Nephron (organoid): ENCODE measurements around the gene CDC42EP4.

ENCODE experiments used
- H3K27ac Mint-ChIP-seq, 3 experiments: 2 replicates each; pipeline ENCODE4 v1.8.0; 2020; ENCODE audit warnings: mixed read lengths in 3 of 3, mild to moderate bottlenecking in 2 of 3, moderate library complexity in 1 of 3
- H3K27me3 Mint-ChIP-seq: 2 replicates; pipeline ENCODE4 v1.8.0; 2021; ENCODE audit warnings: low read depth, mild to moderate bottlenecking, moderate library complexity, mixed read lengths
- H3K36me3 Mint-ChIP-seq: 2 replicates; pipeline ENCODE4 v1.8.0; 2020; ENCODE audit warnings: low read depth, mixed read lengths
- H3K4me1 Mint-ChIP-seq: 2 replicates; pipeline ENCODE4 v1.8.0; 2020; ENCODE audit warnings: mixed read lengths
- H3K4me3 Mint-ChIP-seq, 3 experiments: 2 replicates each; pipeline ENCODE4 v1.8.0; 2020; ENCODE audit warnings: mild to moderate bottlenecking in 3 of 3, mixed read lengths in 3 of 3, moderate library complexity in 2 of 3
- H3K9me3 Mint-ChIP-seq: 2 replicates; pipeline ENCODE4 v1.8.0; 2020; ENCODE audit warnings: mixed read lengths
- CTCF ChIP-seq, 3 experiments: fragments of 200-600 bp; sonication (generic); IDR thresholded peaks; one replicate each; pipeline ENCODE4 v1.5.0; 2021; ENCODE audit warnings: antibody characterized with exemption in 3 of 3; ENCODE audit not compliant: unreplicated experiment in 3 of 3

Gene CDC42EP4

GRCh38 chr17:73293031-73293430, 18.8 kb downstream of the CDC42EP4 start:
- H3K4me1 Mint-ChIP-seq = peaks cover 54% of the 10 kb centered on the region
- H3K27ac Mint-ChIP-seq = peak overlapping the region in 2 of 3 experiments; percentile 41 to 56
- no peak overlapping the region for H3K4me3 Mint-ChIP-seq
- H3K27me3 Mint-ChIP-seq = no peaks in the 10 kb centered on the region
- H3K9me3 Mint-ChIP-seq = no peaks in the 10 kb centered on the region
- no peak for TF ChIP-seq CTCF (IDR thresholded peaks at IDR 0.05; ENCODE audit: unreplicated experiment in 3 of 3)
- peaks cover 13% of the 10 kb centered on the region for H3K36me3 Mint-ChIP-seq

DNA sequence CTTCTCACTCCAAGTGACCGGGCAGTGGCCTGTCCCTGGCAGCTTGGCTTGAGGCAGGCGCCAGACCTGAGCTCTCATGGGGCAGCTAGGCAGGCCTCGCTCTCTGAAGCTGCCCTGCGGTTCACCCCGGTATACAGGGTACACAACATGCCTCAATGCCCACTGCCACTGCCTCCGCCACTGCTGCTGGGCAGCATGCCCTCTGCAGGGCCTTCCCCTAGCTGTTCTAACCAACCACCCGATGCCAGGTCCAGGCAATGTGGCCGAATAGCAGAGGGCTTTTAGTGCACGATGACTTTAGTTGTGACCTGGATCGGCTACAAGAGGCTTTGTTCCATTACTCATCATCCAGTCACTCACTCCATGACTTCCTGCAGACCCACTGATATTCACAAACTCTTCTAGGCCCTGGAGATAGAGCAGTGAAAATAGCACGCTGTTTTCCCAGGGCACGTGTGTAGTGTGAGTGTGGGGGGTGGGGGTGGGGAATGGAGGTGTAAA, 19.7 kb downstream of the CDC42EP4 start:
- Mint-ChIP-seq H3K27me3 (no peaks in the 10 kb centered on the region), H3K27ac (peak overlapping the region in 2 of 3 experiments; percentile 73 to 75), H3K4me3 (no peak overlapping the region), H3K36me3 (peaks cover 14% of the 10 kb centered on the region), H3K9me3 (no peaks in the 10 kb centered on the region), H3K4me1 (peaks cover 59% of the 10 kb centered on the region)
- no peak for TF ChIP-seq CTCF (IDR thresholded peaks at IDR 0.05; ENCODE audit: unreplicated experiment in 3 of 3)

DNA sequence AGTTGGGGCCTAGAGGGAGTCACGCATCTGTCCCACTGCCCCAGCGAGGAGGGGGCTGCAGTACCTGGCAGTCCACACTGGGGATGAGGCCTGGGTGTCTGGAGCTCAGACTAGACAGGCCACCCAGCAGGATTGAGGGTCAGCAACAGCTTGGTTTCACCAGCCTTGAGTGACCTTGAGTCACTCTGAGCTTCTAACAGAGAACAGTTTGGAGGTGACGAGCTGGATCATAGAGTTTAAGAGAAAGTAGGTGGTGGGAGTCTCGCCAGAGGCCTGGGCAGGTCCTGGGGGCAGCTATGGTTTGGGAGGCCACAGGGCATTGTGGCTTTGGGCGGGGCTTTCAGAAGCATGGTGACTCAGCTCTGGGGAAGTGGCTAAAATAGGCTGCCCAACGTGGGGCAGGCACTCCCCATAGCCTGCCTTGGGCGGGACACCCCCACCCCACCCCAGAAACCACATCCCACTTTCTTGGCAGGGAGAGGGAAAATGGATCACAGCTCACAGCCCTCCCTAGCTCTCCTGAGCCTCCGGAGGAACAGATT, 20.5 kb downstream of the CDC42EP4 start:
- H3K27me3 Mint-ChIP-seq = no peaks in the 10 kb centered on the region
- peaks cover 66% of the 10 kb centered on the region for H3K4me1 Mint-ChIP-seq
- no peak overlapping the region for H3K4me3 Mint-ChIP-seq
- H3K9me3 Mint-ChIP-seq = no peaks in the 10 kb centered on the region
- H3K27ac Mint-ChIP-seq = peak overlapping the region; percentile 37 to 73 (median 64)
- H3K36me3 Mint-ChIP-seq = peaks cover 18% of the 10 kb centered on the region
- no peak for TF ChIP-seq CTCF (IDR thresholded peaks at IDR 0.05; ENCODE audit: unreplicated experiment in 3 of 3)

GRCh38 chr17:73290399-73291259, 21.2 kb downstream of the CDC42EP4 start:
- Mint-ChIP-seq H3K27ac (peak overlapping the region; percentile 37 to 73 (median 64)), H3K36me3 (peaks cover 23% of the 10 kb centered on the region), H3K9me3 (no peaks in the 10 kb centered on the region), H3K27me3 (no peaks in the 10 kb centered on the region), H3K4me1 (peaks cover 69% of the 10 kb centered on the region), H3K4me3 (no peak overlapping the region)
- TF ChIP-seq CTCF (IDR thresholded peaks at IDR 0.05; ENCODE audit: unreplicated experiment in 3 of 3) = no peak

DNA sequence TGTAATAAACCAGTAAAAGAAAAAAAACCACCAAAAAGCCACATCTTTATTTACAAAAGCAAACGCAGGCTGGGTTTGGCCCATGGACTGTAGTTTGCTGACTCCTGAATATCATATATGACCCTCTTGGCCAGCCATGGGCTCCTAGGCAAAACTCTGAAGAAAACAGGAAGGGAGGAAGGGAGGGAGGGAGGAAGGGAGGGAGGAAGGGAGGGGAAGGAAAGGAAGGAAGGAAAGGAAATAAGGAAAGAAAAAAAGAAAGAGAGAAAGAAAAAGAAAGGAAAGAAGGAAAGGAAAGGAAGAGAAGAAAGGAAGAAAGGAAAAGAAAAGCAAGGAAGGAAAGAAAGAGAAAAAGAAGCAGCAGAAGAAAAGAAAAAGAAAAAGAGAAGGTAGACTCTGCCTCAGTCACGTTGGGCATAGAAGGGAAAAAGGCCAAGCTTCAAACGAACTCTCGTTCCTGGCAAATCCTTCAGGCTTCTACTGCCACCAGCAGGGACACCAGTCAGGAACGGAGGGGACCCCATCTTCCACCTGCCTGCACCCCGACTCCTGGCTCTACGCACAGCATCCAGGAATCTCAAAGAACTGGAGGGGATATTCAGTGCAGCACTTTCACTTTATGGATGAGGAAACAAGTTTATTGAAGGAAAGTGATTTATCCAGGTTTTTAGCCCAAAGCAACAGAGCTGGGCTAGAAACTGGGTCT, 22.1 kb downstream of the CDC42EP4 start:
- Mint-ChIP-seq H3K9me3 (no peaks in the 10 kb centered on the region), H3K27me3 (no peaks in the 10 kb centered on the region), H3K4me1 (peaks cover 71% of the 10 kb centered on the region), H3K36me3 (peaks cover 23% of the 10 kb centered on the region), H3K27ac (peak overlapping the region in 2 of 3 experiments; percentile 17 to 67), H3K4me3 (no peak overlapping the region)
- TF ChIP-seq CTCF (IDR thresholded peaks at IDR 0.05; ENCODE audit: unreplicated experiment in 3 of 3) = no peak
